BJ (cell line): Measurements from ENCODE around the gene TRABD2B. TPM values are rescaled to one million over a fixed set of nuclear protein-coding genes. Genes with fewer than 3 reads are reported as not detected.

Experiments used
- CTCF ChIA-PET: fragments of 350-600 bp; formaldehyde crosslinking; extraction: SDS; loops from one replicate; lab custom pipeline; 2021; ENCODE audit warnings: antibody characterized with exemption, inconsistent platforms; lab: Yijun Ruan, JAX
- POLR2A ChIA-PET: fragments of 300-600 bp; sonication (Branson Sonifier 250); formaldehyde crosslinking; extraction: SDS; loops from one replicate; lab custom pipeline; 2021; ENCODE audit warnings: antibody characterized with exemption; lab: Charles Lee
- DNase-seq: peaks from one replicate; pipeline ENCODE4 v3.0.0-alpha.2; 2011; ENCODE audit warnings: low read depth
- H3K27me3 ChIP-seq: 2 replicates; pipeline ENCODE4 v1.6.0; 2011; ENCODE audit warnings: low read length; ENCODE audit not compliant: control insufficient read depth, insufficient read depth
- H3K36me3 ChIP-seq: 2 replicates; pipeline ENCODE4 v1.5.1; 2011; ENCODE audit warnings: low read length; ENCODE audit not compliant: control insufficient read depth, insufficient read depth
- H3K4me3 ChIP-seq: 2 replicates; pipeline ENCODE4 v1.5.1; 2011; ENCODE audit warnings: low read depth, mild to moderate bottlenecking, control low read depth, low read length
- polyA plus RNA-seq: library from polyadenylated mRNA; depleted of rRNA; stranded (reverse); fragments of >200 nt; gene quantifications from 2 replicates; pipeline ENCODE4 v1.2.3, GENCODE V29; 2011
- TF ChIP-seq, protein P1 (sequence below): IDR thresholded peaks from 2 replicates; pipeline ENCODE4 v1.5.1; 2011; ENCODE audit warnings: low read depth, mild to moderate bottlenecking, control low read depth, inconsistent platforms, low read length, moderate library complexity; ENCODE audit not compliant: insufficient read depth

Gene TRABD2B
- polyA plus RNA-seq, 1 experiment = not detected

DNA sequence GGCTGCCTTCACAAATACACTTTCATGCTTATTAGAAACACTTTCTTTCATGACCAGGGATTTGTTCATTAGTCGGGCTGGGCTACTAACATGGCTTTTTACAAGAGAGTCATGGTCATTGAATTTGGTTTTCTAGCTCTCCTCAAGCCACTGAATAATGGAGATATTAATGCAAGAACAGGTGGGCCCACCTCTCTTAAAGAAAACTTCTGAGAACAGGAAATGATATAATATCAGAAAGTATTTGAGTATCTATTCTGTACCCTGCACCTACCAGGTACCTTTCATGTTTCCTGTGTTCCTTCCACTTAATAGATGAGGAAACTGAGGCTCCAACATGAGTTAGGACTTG lies 90.0 kb downstream of the TRABD2B start:
- H3K4me3 ChIP-seq = no peak overlapping the region
- no peaks in the 10 kb centered on the region for H3K36me3 ChIP-seq
- ChIA-PET POLR2A (no interaction called here), CTCF (no interaction called here)
- TF ChIP-seq, protein P1, sequence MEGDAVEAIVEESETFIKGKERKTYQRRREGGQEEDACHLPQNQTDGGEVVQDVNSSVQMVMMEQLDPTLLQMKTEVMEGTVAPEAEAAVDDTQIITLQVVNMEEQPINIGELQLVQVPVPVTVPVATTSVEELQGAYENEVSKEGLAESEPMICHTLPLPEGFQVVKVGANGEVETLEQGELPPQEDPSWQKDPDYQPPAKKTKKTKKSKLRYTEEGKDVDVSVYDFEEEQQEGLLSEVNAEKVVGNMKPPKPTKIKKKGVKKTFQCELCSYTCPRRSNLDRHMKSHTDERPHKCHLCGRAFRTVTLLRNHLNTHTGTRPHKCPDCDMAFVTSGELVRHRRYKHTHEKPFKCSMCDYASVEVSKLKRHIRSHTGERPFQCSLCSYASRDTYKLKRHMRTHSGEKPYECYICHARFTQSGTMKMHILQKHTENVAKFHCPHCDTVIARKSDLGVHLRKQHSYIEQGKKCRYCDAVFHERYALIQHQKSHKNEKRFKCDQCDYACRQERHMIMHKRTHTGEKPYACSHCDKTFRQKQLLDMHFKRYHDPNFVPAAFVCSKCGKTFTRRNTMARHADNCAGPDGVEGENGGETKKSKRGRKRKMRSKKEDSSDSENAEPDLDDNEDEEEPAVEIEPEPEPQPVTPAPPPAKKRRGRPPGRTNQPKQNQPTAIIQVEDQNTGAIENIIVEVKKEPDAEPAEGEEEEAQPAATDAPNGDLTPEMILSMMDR = no peak
- no peak for DNase-seq
- H3K27me3 ChIP-seq = no peaks in the 10 kb centered on the region

DNA sequence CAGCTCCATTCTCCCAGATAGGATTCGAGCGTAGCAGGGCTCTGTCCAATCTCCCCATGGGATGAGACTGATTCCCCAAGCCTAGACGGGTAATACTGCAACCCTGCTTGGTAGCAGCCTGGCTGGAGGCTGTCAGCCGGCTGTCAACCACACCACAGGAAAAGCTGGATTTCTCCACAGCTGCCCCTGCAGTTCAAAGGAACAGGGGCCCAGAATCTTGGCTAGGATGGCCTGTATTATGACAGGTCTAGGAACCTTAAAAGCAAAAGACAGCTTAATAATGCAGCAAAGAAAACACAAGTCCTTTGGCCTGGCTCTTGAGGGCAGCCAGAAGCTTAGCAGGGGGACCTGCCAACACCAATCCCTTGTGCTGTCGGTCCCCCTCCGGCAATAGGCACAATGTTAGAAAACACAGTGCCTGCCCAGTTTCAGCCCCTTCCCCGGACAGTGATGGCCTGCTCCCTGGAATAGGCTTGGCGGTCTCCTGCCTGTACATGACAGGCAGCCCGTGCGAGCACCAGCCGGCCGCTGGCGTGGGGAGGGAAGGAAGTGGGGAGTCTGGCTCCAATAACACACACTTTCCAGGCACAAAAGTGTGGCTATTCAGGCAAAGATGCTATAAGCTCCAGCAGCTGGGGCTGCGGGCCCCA lies 90.5 kb downstream of the TRABD2B start:
- no peak overlapping the region for H3K4me3 ChIP-seq
- H3K36me3 ChIP-seq = no peaks in the 10 kb centered on the region
- CTCF ChIA-PET = no interaction called here
- TF ChIP-seq, protein P1 = no peak
- no peaks in the 10 kb centered on the region for H3K27me3 ChIP-seq
- POLR2A ChIA-PET = no interaction called here
- no peak for DNase-seq

DNA sequence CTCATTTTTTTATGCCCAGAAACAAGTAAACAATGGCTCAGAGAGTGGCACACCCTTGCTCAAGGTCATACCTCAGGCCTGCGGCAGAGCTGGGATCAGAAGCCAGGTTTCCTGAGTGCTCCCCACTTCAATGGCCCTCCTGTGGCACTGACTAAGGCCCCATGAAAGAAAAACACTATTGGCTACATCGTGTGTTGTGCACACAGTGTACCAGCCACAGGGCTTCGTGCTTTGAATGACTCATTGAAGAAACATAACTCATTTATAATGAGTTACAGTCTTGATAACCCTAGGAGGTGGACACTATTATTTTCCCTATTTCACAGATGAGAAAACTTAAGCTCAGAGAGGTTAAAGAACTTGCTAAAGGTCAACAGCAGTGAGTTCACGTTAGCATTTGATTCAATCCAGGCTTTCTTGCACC lies 91.2 kb downstream of the TRABD2B start:
- ChIA-PET CTCF (no interaction called here), POLR2A (no interaction called here)
- Histone ChIP-seq H3K4me3 (no peak overlapping the region), H3K36me3 (no peaks in the 10 kb centered on the region), H3K27me3 (no peaks in the 10 kb centered on the region)
- TF ChIP-seq, protein P1 = no peak
- DNase-seq = no peak

DNA sequence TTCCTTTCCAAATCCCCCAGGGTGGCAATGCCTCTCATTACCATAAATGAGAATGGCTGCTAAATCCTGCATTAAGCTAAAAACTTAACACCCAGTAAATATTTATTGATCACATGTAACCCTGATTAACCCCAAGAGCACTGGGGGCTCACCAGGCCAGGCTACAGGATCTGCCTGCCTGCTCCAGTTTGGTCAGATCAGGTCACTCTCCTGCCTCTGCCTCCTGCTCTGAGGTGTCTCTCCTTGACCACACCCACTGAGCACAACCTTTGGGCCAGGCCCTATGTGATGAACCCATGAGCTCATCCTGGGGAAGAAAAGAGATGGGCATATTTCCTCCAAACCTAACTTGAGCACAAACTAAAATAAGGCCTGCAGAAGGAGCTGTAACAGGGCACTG lies 93.5 kb downstream of the TRABD2B start:
- Histone ChIP-seq H3K4me3 (no peak overlapping the region), H3K27me3 (no peaks in the 10 kb centered on the region), H3K36me3 (no peaks in the 10 kb centered on the region)
- ChIA-PET CTCF (no interaction called here), POLR2A (no interaction called here)
- TF ChIP-seq, protein P1 = no peak
- DNase-seq = no peak

DNA sequence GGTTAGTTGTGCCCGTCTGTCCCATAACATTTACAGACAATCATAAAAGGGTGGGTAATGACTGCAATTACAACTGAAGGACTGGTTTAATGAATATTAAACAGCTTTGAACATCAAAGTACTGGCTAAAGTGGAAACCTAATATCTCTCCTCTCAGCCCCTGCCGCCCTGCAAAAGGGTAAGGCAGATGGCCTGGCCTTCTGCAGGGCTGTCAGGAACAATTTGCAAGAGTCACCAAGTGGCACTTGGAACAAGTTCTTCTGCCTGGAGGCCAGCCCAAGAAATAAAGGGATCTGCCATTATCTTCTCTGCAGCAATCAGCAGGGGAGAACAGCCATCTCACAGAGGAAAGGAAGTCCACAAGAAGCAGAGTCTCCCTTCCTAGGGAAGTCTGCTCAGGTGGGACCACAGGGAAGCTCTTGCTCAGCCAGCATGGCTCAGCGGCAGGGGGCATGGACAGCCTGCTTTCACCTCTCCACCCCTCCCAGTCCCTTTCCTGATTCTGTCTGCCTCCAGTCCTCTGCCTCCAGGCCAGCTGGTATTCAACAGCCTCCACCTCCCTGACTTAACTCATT lies 96.1 kb downstream of the TRABD2B start:
- H3K27me3 ChIP-seq = no peaks in the 10 kb centered on the region

More for the DNA sequence above, 96.1 kb downstream of the TRABD2B start:
- Histone ChIP-seq H3K4me3 (no peak overlapping the region), H3K36me3 (no peaks in the 10 kb centered on the region)
- POLR2A ChIA-PET = no interaction called here
- DNase-seq = no peak
- CTCF ChIA-PET = no interaction called here
- TF ChIP-seq, protein P1 = no peak
